IgD-negative memory B cell (primary cell): ENCODE data around the gene FERMT1. TPM values are rescaled to one million over a fixed set of nuclear protein-coding genes. Genes with fewer than 3 reads are reported as not detected.

Source experiments
- H3K27ac Mint-ChIP-seq, 3 donors: one replicate each; pipeline ENCODE4 v1.8.0; 2020 to 2022; ENCODE audit warnings: mild to moderate bottlenecking in 3 of 3, mixed read lengths in 3 of 3, moderate library complexity in 1 of 3
- H3K27me3 Mint-ChIP-seq: one replicate; pipeline ENCODE4 v1.8.0; 2021; ENCODE audit warnings: mixed read lengths
- H3K36me3 Mint-ChIP-seq: one replicate; pipeline ENCODE4 v1.8.0; 2020; ENCODE audit warnings: mild to moderate bottlenecking, mixed read lengths
- H3K4me1 Mint-ChIP-seq, 3 donors: one replicate each; pipeline ENCODE4 v1.8.0; 2020 to 2022; ENCODE audit warnings: mixed read lengths in 3 of 3, mild to moderate bottlenecking in 1 of 3
- H3K4me3 Mint-ChIP-seq, 4 donors: one replicate each; pipeline ENCODE4 v1.8.0; 2020 to 2022; ENCODE audit warnings: mild to moderate bottlenecking in 4 of 4, mixed read lengths in 4 of 4, moderate library complexity in 3 of 4
- H3K9me3 Mint-ChIP-seq, 3 donors: one replicate each; pipeline ENCODE4 v1.8.0; 2020 to 2021; ENCODE audit warnings: mixed read lengths in 3 of 3, mild to moderate bottlenecking in 1 of 3
- polyA plus RNA-seq: library from polyadenylated mRNA; unstranded; fragments of 300-500 nt; fragmentation: Illumina TruSeq; gene quantifications from one replicate; pipeline ENCODE4 v1.2.3, GENCODE V29; 2021

FERMT1 gene
- polyA plus RNA-seq, 1 donor from 2014 or later: not detected

- Mint-ChIP-seq H3K27me3 (peaks cover 10% of the 10 kb centered on the region), H3K27ac (no peak overlapping the region), H3K4me3 (no peak overlapping the region), H3K36me3 (peaks cover 3% of the 10 kb centered on the region), H3K9me3 (no peaks in the 10 kb centered on the region), H3K4me1 (peaks cover 0 to 2% (median 0%) of the 10 kb centered on the region in 3 donors)
These were observed 22.6 kb downstream of the FERMT1 start for GRCh38 chr20:6100246-6100645.

GRCh38 chr20:6099819-6100218, 23.0 kb downstream of the FERMT1 start:
- Mint-ChIP-seq H3K27me3 (peaks cover 10% of the 10 kb centered on the region), H3K27ac (no peak overlapping the region), H3K4me3 (no peak overlapping the region), H3K9me3 (no peaks in the 10 kb centered on the region), H3K4me1 (peaks cover 0 to 2% (median 0%) of the 10 kb centered on the region in 3 donors), H3K36me3 (peaks cover 3% of the 10 kb centered on the region)

GRCh38 chr20:6095409-6095808, 27.4 kb downstream of the FERMT1 start:
- Mint-ChIP-seq H3K27me3 (peaks cover 12% of the 10 kb centered on the region), H3K9me3 (no peaks in the 10 kb centered on the region), H3K27ac (no peak overlapping the region), H3K4me3 (no peak overlapping the region), H3K4me1 (no peaks in the 10 kb centered on the region), H3K36me3 (peaks cover 4% of the 10 kb centered on the region)

- Mint-ChIP-seq H3K4me3 (no peak overlapping the region), H3K9me3 (no peaks in the 10 kb centered on the region), H3K27me3 (peaks cover 14% of the 10 kb centered on the region), H3K4me1 (no peaks in the 10 kb centered on the region), H3K27ac (no peak overlapping the region), H3K36me3 (peaks cover 4% of the 10 kb centered on the region)
These were observed 28.3 kb downstream of the FERMT1 start for GRCh38 chr20:6094565-6094964.

GRCh38 chr20:6094063-6094462, 28.8 kb downstream of the FERMT1 start:
- Mint-ChIP-seq H3K4me3 (no peak overlapping the region), H3K27ac (no peak overlapping the region), H3K36me3 (peaks cover 4% of the 10 kb centered on the region), H3K9me3 (no peaks in the 10 kb centered on the region), H3K4me1 (no peaks in the 10 kb centered on the region), H3K27me3 (peaks cover 15% of the 10 kb centered on the region)

GRCh38 chr20:6091661-6092060, 31.2 kb downstream of the FERMT1 start:
- peaks cover 4% of the 10 kb centered on the region for H3K36me3 Mint-ChIP-seq
- no peaks in the 10 kb centered on the region for H3K9me3 Mint-ChIP-seq
- H3K27ac Mint-ChIP-seq: no peak overlapping the region
- H3K4me1 Mint-ChIP-seq: no peaks in the 10 kb centered on the region
- peaks cover 8% of the 10 kb centered on the region for H3K27me3 Mint-ChIP-seq
- no peak overlapping the region for H3K4me3 Mint-ChIP-seq

GRCh38 chr20:6086868-6087267, 36.0 kb downstream of the FERMT1 start:
- no peak overlapping the region for H3K27ac Mint-ChIP-seq
- peaks cover 2% of the 10 kb centered on the region for H3K36me3 Mint-ChIP-seq
- H3K9me3 Mint-ChIP-seq: no peaks in the 10 kb centered on the region
- H3K4me1 Mint-ChIP-seq: no peaks in the 10 kb centered on the region
- no peak overlapping the region for H3K4me3 Mint-ChIP-seq
- peaks cover 3% of the 10 kb centered on the region for H3K27me3 Mint-ChIP-seq

- Mint-ChIP-seq H3K4me1 (no peaks in the 10 kb centered on the region), H3K36me3 (no peaks in the 10 kb centered on the region), H3K27ac (no peak overlapping the region), H3K27me3 (no peaks in the 10 kb centered on the region), H3K4me3 (no peak overlapping the region), H3K9me3 (no peaks in the 10 kb centered on the region)
These were observed 38.9 kb downstream of the FERMT1 start for GRCh38 chr20:6083926-6084325.

GRCh38 chr20:6081236-6081635, 41.6 kb downstream of the FERMT1 start:
- Mint-ChIP-seq H3K27me3 (no peaks in the 10 kb centered on the region), H3K36me3 (no peaks in the 10 kb centered on the region), H3K27ac (peak overlapping the region in 1 of 3 donors; percentile 17), H3K4me3 (no peak overlapping the region), H3K4me1 (no peaks in the 10 kb centered on the region), H3K9me3 (no peaks in the 10 kb centered on the region)

- Mint-ChIP-seq H3K27ac (no peak overlapping the region), H3K9me3 (no peaks in the 10 kb centered on the region), H3K4me3 (no peak overlapping the region), H3K4me1 (peaks cover 0 to 4% (median 0%) of the 10 kb centered on the region in 3 donors), H3K27me3 (peaks cover 11% of the 10 kb centered on the region), H3K36me3 (no peaks in the 10 kb centered on the region)
These were observed 43.8 kb downstream of the FERMT1 start for GRCh38 chr20:6079016-6079415.

- Mint-ChIP-seq H3K27me3 (peaks cover 12% of the 10 kb centered on the region), H3K27ac (no peak overlapping the region), H3K9me3 (no peaks in the 10 kb centered on the region)
These were observed 47.2 kb downstream of the FERMT1 start for GRCh38 chr20:6075428-6076219.

GRCh38 chr20:6074784-6075183, 48.0 kb downstream of the FERMT1 start:
- H3K27me3 Mint-ChIP-seq: peaks cover 12% of the 10 kb centered on the region
- no peaks in the 10 kb centered on the region for H3K9me3 Mint-ChIP-seq
- H3K4me3 Mint-ChIP-seq: no peak overlapping the region
- H3K36me3 Mint-ChIP-seq: no peaks in the 10 kb centered on the region
- H3K4me1 Mint-ChIP-seq: peaks cover 0 to 4% (median 0%) of the 10 kb centered on the region in 3 donors
- no peak overlapping the region for H3K27ac Mint-ChIP-seq

More at GRCh38 chr20:6075428-6076219, 47.2 kb downstream of the FERMT1 start:
- H3K4me1 Mint-ChIP-seq: peaks cover 0 to 4% (median 0%) of the 10 kb centered on the region in 3 donors
- H3K4me3 Mint-ChIP-seq: no peak overlapping the region
- H3K36me3 Mint-ChIP-seq: no peaks in the 10 kb centered on the region

GRCh38 chr20:6074145-6074561, 48.7 kb downstream of the FERMT1 start:
- Mint-ChIP-seq H3K27me3 (peaks cover 12% of the 10 kb centered on the region), H3K27ac (no peak overlapping the region), H3K4me3 (no peak overlapping the region)

GRCh38 chr20:6070829-6071695, 51.8 kb downstream of the FERMT1 start:
- H3K9me3 Mint-ChIP-seq: no peaks in the 10 kb centered on the region
- H3K36me3 Mint-ChIP-seq: no peaks in the 10 kb centered on the region
- no peak overlapping the region for H3K27ac Mint-ChIP-seq
- H3K4me3 Mint-ChIP-seq: peak overlapping the region in 1 of 4 donors; percentile 13
- peaks cover 0 to 4% (median 0%) of the 10 kb centered on the region in 3 donors for H3K4me1 Mint-ChIP-seq
- peaks cover 11% of the 10 kb centered on the region for H3K27me3 Mint-ChIP-seq

More at GRCh38 chr20:6074145-6074561, 48.7 kb downstream of the FERMT1 start:
- peaks cover 0 to 4% (median 0%) of the 10 kb centered on the region in 3 donors for H3K4me1 Mint-ChIP-seq
- H3K36me3 Mint-ChIP-seq: no peaks in the 10 kb centered on the region
- H3K9me3 Mint-ChIP-seq: no peaks in the 10 kb centered on the region

GRCh38 chr20:6069669-6070068, 53.2 kb downstream of the FERMT1 start:
- H3K27me3 Mint-ChIP-seq: peaks cover 7% of the 10 kb centered on the region
- no peaks in the 10 kb centered on the region for H3K36me3 Mint-ChIP-seq
- H3K27ac Mint-ChIP-seq: no peak overlapping the region
- no peaks in the 10 kb centered on the region for H3K9me3 Mint-ChIP-seq
- H3K4me1 Mint-ChIP-seq: peaks cover 0 to 4% (median 0%) of the 10 kb centered on the region in 3 donors
- H3K4me3 Mint-ChIP-seq: no peak overlapping the region
